ENCODE measurements around the gene OR52J3.

Gene OR52J3

DNA sequence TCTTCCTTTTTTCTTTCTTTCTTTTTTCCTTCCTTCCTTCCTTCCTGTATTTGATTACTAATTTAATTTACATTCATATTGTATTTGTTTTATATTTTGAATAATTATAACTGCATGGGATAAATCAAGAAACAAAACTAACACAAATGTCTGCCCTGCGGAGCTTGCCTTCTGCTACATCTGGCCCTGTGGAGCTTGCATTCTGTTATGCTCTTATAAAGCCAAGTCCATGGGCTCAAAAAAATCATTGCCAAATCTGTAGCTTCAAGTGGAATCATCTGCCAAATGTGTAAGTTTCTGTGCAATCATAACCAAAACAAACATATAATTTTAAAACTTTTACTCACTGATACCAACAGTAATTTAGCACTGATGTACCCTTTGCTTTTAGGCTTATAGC lies 8.0 kb upstream of the OR52J3 start:
- Histone ChIP-seq H2BK5ac (ENCODE audit: low read length) (no peak overlapping the region), H3K4me3 (ENCODE audit: low read length in 2 of 2) (no peak overlapping the region), H3K4me2 (ENCODE audit: insufficient read depth, low read length, poor library complexity, severe bottlenecking) (no peak overlapping the region), H3K18ac (ENCODE audit: low read length) (no peak overlapping the region), H4K91ac (ENCODE audit: low read depth, low read length, poor library complexity) (no peak overlapping the region), H3K36me3 (replicated peaks in 1 of 2; ENCODE audit: control insufficient read depth in 2 of 2, insufficient read depth in 2 of 2, low read length in 2 of 2) (no peaks in the 10 kb centered on the region), H3K14ac (ENCODE audit: low read length) (no peak overlapping the region), H4K8ac (ENCODE audit: low read depth, low read length) (no peak overlapping the region), H3K9ac (ENCODE audit: low read depth, low read length, poor library complexity) (no peak overlapping the region), H3K4me1 (ENCODE audit: control insufficient read depth in 2 of 2, insufficient read depth in 1 of 2, low read depth in 1 of 2, low read length in 2 of 2) (no peaks in the 10 kb centered on the region), H3K79me1 (ENCODE audit: low read depth, low read length) (no peaks in the 10 kb centered on the region), H2AK5ac (ENCODE audit: low read depth, low read length) (no peak overlapping the region), H2AFZ (ENCODE audit: low read length) (no peak overlapping the region), H2BK12ac (ENCODE audit: low read length) (no peak overlapping the region), H2BK15ac (ENCODE audit: low read length) (no peak overlapping the region), H3K27me3 (ENCODE audit: control insufficient read depth in 3 of 3, insufficient read depth in 3 of 3, low read depth in 1 of 3, low read length in 3 of 3) (no peaks in the 10 kb centered on the region), H3K9me3 (replicated peaks in 1 of 2; ENCODE audit: control insufficient read depth in 2 of 2, insufficient read depth in 1 of 2, low read depth in 1 of 2, low read length in 2 of 2) (no peaks in the 10 kb centered on the region), H3K23ac (ENCODE audit: low read depth, low read length, poor library complexity) (no peak overlapping the region), H2BK120ac (ENCODE audit: low read depth, low read length) (no peak overlapping the region), H3K4ac (ENCODE audit: low read length) (no peak overlapping the region), H3K27ac (replicated peaks; ENCODE audit: low read length) (no peak overlapping the region)
- DNase-seq (ENCODE audit: low spot score) = no peak
- no CpG with 5 or more reads among the region's 1 CpG for WGBS, 2 donors (ENCODE audit: extremely low coverage in 2 of 2, insufficient read length in 2 of 2, insufficient replicate concordance in 1 of 2)

GRCh38 chr11:5040876-5041275 lies 5.5 kb upstream of the OR52J3 start:
- Histone ChIP-seq H3K36me3 (replicated peaks in 1 of 2; ENCODE audit: control insufficient read depth in 2 of 2, insufficient read depth in 2 of 2, low read length in 2 of 2) (no peaks in the 10 kb centered on the region), H2BK12ac (ENCODE audit: low read length) (no peak overlapping the region), H2AK5ac (ENCODE audit: low read depth, low read length) (no peak overlapping the region), H2AFZ (ENCODE audit: low read length) (no peak overlapping the region), H4K8ac (ENCODE audit: low read depth, low read length) (no peak overlapping the region), H3K9me3 (replicated peaks in 1 of 2; ENCODE audit: control insufficient read depth in 2 of 2, insufficient read depth in 1 of 2, low read depth in 1 of 2, low read length in 2 of 2) (no peaks in the 10 kb centered on the region), H2BK15ac (ENCODE audit: low read length) (no peak overlapping the region), H3K18ac (ENCODE audit: low read length) (no peak overlapping the region), H3K14ac (ENCODE audit: low read length) (no peak overlapping the region), H3K4me3 (ENCODE audit: low read length in 2 of 2) (no peak overlapping the region), H3K9ac (ENCODE audit: low read depth, low read length, poor library complexity) (no peak overlapping the region), H2BK5ac (ENCODE audit: low read length) (no peak overlapping the region), H4K91ac (ENCODE audit: low read depth, low read length, poor library complexity) (no peak overlapping the region), H3K23ac (ENCODE audit: low read depth, low read length, poor library complexity) (no peak overlapping the region), H2BK120ac (ENCODE audit: low read depth, low read length) (no peak overlapping the region), H3K79me1 (ENCODE audit: low read depth, low read length) (no peaks in the 10 kb centered on the region), H3K4ac (ENCODE audit: low read length) (no peak overlapping the region), H3K27ac (replicated peaks; ENCODE audit: low read length) (no peak overlapping the region), H3K4me2 (ENCODE audit: insufficient read depth, low read length, poor library complexity, severe bottlenecking) (no peak overlapping the region), H3K27me3 (ENCODE audit: control insufficient read depth in 3 of 3, insufficient read depth in 3 of 3, low read depth in 1 of 3, low read length in 3 of 3) (no peaks in the 10 kb centered on the region), H3K4me1 (ENCODE audit: control insufficient read depth in 2 of 2, insufficient read depth in 1 of 2, low read depth in 1 of 2, low read length in 2 of 2) (no peaks in the 10 kb centered on the region)
- WGBS, 2 donors (ENCODE audit: extremely low coverage in 2 of 2, insufficient read length in 2 of 2, insufficient replicate concordance in 1 of 2) = no CpG with 5 or more reads among the region's 4 CpGs
- no peak for DNase-seq (ENCODE audit: low spot score)

GRCh38 chr11:5042091-5042490 lies 4.2 kb upstream of the OR52J3 start:
- Histone ChIP-seq H3K23ac (ENCODE audit: low read depth, low read length, poor library complexity) (no peak overlapping the region), H2AFZ (ENCODE audit: low read length) (no peak overlapping the region), H3K36me3 (replicated peaks in 1 of 2; ENCODE audit: control insufficient read depth in 2 of 2, insufficient read depth in 2 of 2, low read length in 2 of 2) (no peaks in the 10 kb centered on the region), H4K8ac (ENCODE audit: low read depth, low read length) (no peak overlapping the region), H2AK5ac (ENCODE audit: low read depth, low read length) (no peak overlapping the region), H2BK5ac (ENCODE audit: low read length) (no peak overlapping the region), H4K91ac (ENCODE audit: low read depth, low read length, poor library complexity) (no peak overlapping the region), H3K27ac (replicated peaks; ENCODE audit: low read length) (no peak overlapping the region), H3K27me3 (ENCODE audit: control insufficient read depth in 3 of 3, insufficient read depth in 3 of 3, low read depth in 1 of 3, low read length in 3 of 3) (no peaks in the 10 kb centered on the region), H2BK15ac (ENCODE audit: low read length) (no peak overlapping the region), H3K4me1 (ENCODE audit: control insufficient read depth in 2 of 2, insufficient read depth in 1 of 2, low read depth in 1 of 2, low read length in 2 of 2) (no peaks in the 10 kb centered on the region), H3K4me3 (ENCODE audit: low read length in 2 of 2) (no peak overlapping the region), H3K4me2 (ENCODE audit: insufficient read depth, low read length, poor library complexity, severe bottlenecking) (no peak overlapping the region), H3K9ac (ENCODE audit: low read depth, low read length, poor library complexity) (no peak overlapping the region), H3K14ac (ENCODE audit: low read length) (no peak overlapping the region), H3K9me3 (replicated peaks in 1 of 2; ENCODE audit: control insufficient read depth in 2 of 2, insufficient read depth in 1 of 2, low read depth in 1 of 2, low read length in 2 of 2) (no peaks in the 10 kb centered on the region), H2BK120ac (ENCODE audit: low read depth, low read length) (no peak overlapping the region), H2BK12ac (ENCODE audit: low read length) (no peak overlapping the region), H3K4ac (ENCODE audit: low read length) (no peak overlapping the region), H3K18ac (ENCODE audit: low read length) (no peak overlapping the region), H3K79me1 (ENCODE audit: low read depth, low read length) (no peaks in the 10 kb centered on the region)
- WGBS, 2 donors (ENCODE audit: extremely low coverage in 2 of 2, insufficient read length in 2 of 2, insufficient replicate concordance in 1 of 2) = no CpG with 5 or more reads among the region's 3 CpGs
- no peak for DNase-seq (ENCODE audit: low spot score)

DNA sequence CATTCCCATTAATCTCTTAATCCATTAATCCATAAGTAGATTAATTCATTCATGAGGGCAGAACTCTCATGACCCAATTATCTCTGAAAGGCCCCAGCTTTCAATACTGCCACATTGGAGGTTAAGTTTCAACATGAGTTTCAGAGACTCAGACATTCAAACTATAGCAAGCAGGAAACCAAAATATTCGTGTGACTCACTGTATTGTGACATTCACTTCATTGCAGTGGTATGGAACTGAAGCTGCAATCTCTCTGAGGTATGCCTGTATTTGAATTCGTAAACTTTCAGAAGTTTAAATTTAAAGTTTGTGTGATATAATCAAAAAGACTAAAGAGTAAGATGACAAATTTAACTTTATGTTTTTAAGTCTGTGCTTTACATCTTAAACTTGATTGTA lies 2.9 kb upstream of the OR52J3 start:
- DNase-seq (ENCODE audit: low spot score) = no peak
- no peak overlapping the region for H4K91ac ChIP-seq (ENCODE audit: low read depth, low read length, poor library complexity)
- H2BK5ac ChIP-seq (ENCODE audit: low read length) = no peak overlapping the region
- no peak overlapping the region for H3K18ac ChIP-seq (ENCODE audit: low read length)
- H3K4me2 ChIP-seq (ENCODE audit: insufficient read depth, low read length, poor library complexity, severe bottlenecking) = no peak overlapping the region
- no peak overlapping the region for H2AFZ ChIP-seq (ENCODE audit: low read length)
- no peaks in the 10 kb centered on the region for H3K36me3 ChIP-seq (replicated peaks in 1 of 2; ENCODE audit: control insufficient read depth in 2 of 2, insufficient read depth in 2 of 2, low read length in 2 of 2)
- WGBS, 2 donors (ENCODE audit: extremely low coverage in 2 of 2, insufficient read length in 2 of 2, insufficient replicate concordance in 1 of 2) = no CpG with 5 or more reads among the region's 2 CpGs
- H3K23ac ChIP-seq (ENCODE audit: low read depth, low read length, poor library complexity) = no peak overlapping the region
- H4K8ac ChIP-seq (ENCODE audit: low read depth, low read length) = no peak overlapping the region
- no peak overlapping the region for H3K4me3 ChIP-seq (ENCODE audit: low read length in 2 of 2)
- no peak overlapping the region for H2AK5ac ChIP-seq (ENCODE audit: low read depth, low read length)
- no peaks in the 10 kb centered on the region for H3K27me3 ChIP-seq (ENCODE audit: control insufficient read depth in 3 of 3, insufficient read depth in 3 of 3, low read depth in 1 of 3, low read length in 3 of 3)
- H3K9ac ChIP-seq (ENCODE audit: low read depth, low read length, poor library complexity) = no peak overlapping the region
- H2BK12ac ChIP-seq (ENCODE audit: low read length) = no peak overlapping the region
- H3K79me1 ChIP-seq (ENCODE audit: low read depth, low read length) = no peaks in the 10 kb centered on the region
- no peak overlapping the region for H2BK120ac ChIP-seq (ENCODE audit: low read depth, low read length)
- no peak overlapping the region for H3K27ac ChIP-seq (replicated peaks; ENCODE audit: low read length)
- H2BK15ac ChIP-seq (ENCODE audit: low read length) = no peak overlapping the region
- no peak overlapping the region for H3K14ac ChIP-seq (ENCODE audit: low read length)
- no peaks in the 10 kb centered on the region for H3K4me1 ChIP-seq (ENCODE audit: control insufficient read depth in 2 of 2, insufficient read depth in 1 of 2, low read depth in 1 of 2, low read length in 2 of 2)
- H3K9me3 ChIP-seq (replicated peaks in 1 of 2; ENCODE audit: control insufficient read depth in 2 of 2, insufficient read depth in 1 of 2, low read depth in 1 of 2, low read length in 2 of 2) = no peaks in the 10 kb centered on the region
- no peak overlapping the region for H3K4ac ChIP-seq (ENCODE audit: low read length)
